ENCODE measurements around the gene TOM1. TPM values are rescaled to one million over a fixed set of nuclear protein-coding genes. Genes with fewer than 3 reads are reported as not detected.

The TOM1 gene
- total RNA-seq, 1 experiment from 2014 or later, result 49.1 TPM

- no TSS peak for BruUV-seq (replicated peaks)
- TF ChIP-seq CTCF (IDR thresholded peaks at IDR 0.05; ENCODE audit: unreplicated experiment), result no peak
- H3K27ac Mint-ChIP-seq (ENCODE audit: unreplicated experiment), result no peak overlapping the region
- CTCF ChIA-PET, result interaction anchor here (0.7 kb wide), 1 partner anchor 1585 kb away, joined by 4 read pairs; no protein-coding TSS in a partner anchor
- H3K4me3 Mint-ChIP-seq (ENCODE audit: low read depth, unreplicated experiment), result no peak overlapping the region
- no peaks in the 10 kb centered on the region for H3K9me3 Mint-ChIP-seq (ENCODE audit: low read depth, unreplicated experiment)
- peaks cover 34% of the 10 kb centered on the region for H3K36me3 Mint-ChIP-seq (ENCODE audit: insufficient read depth, unreplicated experiment)
- intact Hi-C loops (cut with micrococcal nuclease; ENCODE audit: unreplicated experiment), result no loop called here
- H3K4me1 Mint-ChIP-seq (ENCODE audit: low read depth, unreplicated experiment), result no peaks in the 10 kb centered on the region
- no peaks in the 10 kb centered on the region for H3K27me3 Mint-ChIP-seq (ENCODE audit: unreplicated experiment)
- DNase-seq, result no peak
These were observed 23.2 kb downstream of the TOM1 start for GRCh38 chr22:35322893-35323292.

- no peaks in the 10 kb centered on the region for H3K4me1 Mint-ChIP-seq (ENCODE audit: low read depth, unreplicated experiment)
- no peaks in the 10 kb centered on the region for H3K9me3 Mint-ChIP-seq (ENCODE audit: low read depth, unreplicated experiment)
- peaks cover 34% of the 10 kb centered on the region for H3K36me3 Mint-ChIP-seq (ENCODE audit: insufficient read depth, unreplicated experiment)
- H3K27me3 Mint-ChIP-seq (ENCODE audit: unreplicated experiment), result no peaks in the 10 kb centered on the region
- CTCF ChIA-PET, result interaction anchor here (0.7 kb wide), 1 partner anchor 1586 kb away, joined by 4 read pairs; no protein-coding TSS in a partner anchor
- no TSS peak for BruUV-seq (replicated peaks)
- intact Hi-C loops (cut with micrococcal nuclease; ENCODE audit: unreplicated experiment), result no loop called here
- no peak for DNase-seq
- H3K27ac Mint-ChIP-seq (ENCODE audit: unreplicated experiment), result no peak overlapping the region
- TF ChIP-seq CTCF (IDR thresholded peaks at IDR 0.05; ENCODE audit: unreplicated experiment), result no peak
- no peak overlapping the region for H3K4me3 Mint-ChIP-seq (ENCODE audit: low read depth, unreplicated experiment)
These were observed 23.6 kb downstream of the TOM1 start for GRCh38 chr22:35323305-35323704.

- peaks cover 40% of the 10 kb centered on the region for H3K36me3 Mint-ChIP-seq (ENCODE audit: insufficient read depth, unreplicated experiment)
- no peak for DNase-seq
- no peak for TF ChIP-seq CTCF (IDR thresholded peaks at IDR 0.05; ENCODE audit: unreplicated experiment)
- no peak overlapping the region for H3K27ac Mint-ChIP-seq (ENCODE audit: unreplicated experiment)
- intact Hi-C loops (cut with micrococcal nuclease; ENCODE audit: unreplicated experiment), result no loop called here
- no peak overlapping the region for H3K4me3 Mint-ChIP-seq (ENCODE audit: low read depth, unreplicated experiment)
- no peaks in the 10 kb centered on the region for H3K4me1 Mint-ChIP-seq (ENCODE audit: low read depth, unreplicated experiment)
- CTCF ChIA-PET, result interaction anchor here (0.7 to 0.9 kb wide), 2 partner anchors 26 to 57 kb away, joined by 6 to 8 read pairs; no protein-coding TSS in a partner anchor
- no TSS peak for BruUV-seq (replicated peaks)
- H3K27me3 Mint-ChIP-seq (ENCODE audit: unreplicated experiment), result no peaks in the 10 kb centered on the region
- H3K9me3 Mint-ChIP-seq (ENCODE audit: low read depth, unreplicated experiment), result no peaks in the 10 kb centered on the region
These were observed 24.4 kb downstream of the TOM1 start for GRCh38 chr22:35324067-35324466.

- no TSS peak for BruUV-seq (replicated peaks)
- Mint-ChIP-seq H3K36me3 (ENCODE audit: insufficient read depth, unreplicated experiment) (peaks cover 43% of the 10 kb centered on the region), H3K9me3 (ENCODE audit: low read depth, unreplicated experiment) (no peaks in the 10 kb centered on the region), H3K4me3 (ENCODE audit: low read depth, unreplicated experiment) (no peak overlapping the region), H3K27me3 (ENCODE audit: unreplicated experiment) (no peaks in the 10 kb centered on the region), H3K4me1 (ENCODE audit: low read depth, unreplicated experiment) (no peaks in the 10 kb centered on the region), H3K27ac (ENCODE audit: unreplicated experiment) (no peak overlapping the region)
- no peak for DNase-seq
- intact Hi-C loops (cut with micrococcal nuclease; ENCODE audit: unreplicated experiment), result no loop called here
- CTCF ChIA-PET, result interaction anchor here (0.7 to 0.9 kb wide), 3 partner anchors 12 to 56 kb away, joined by 4 to 8 read pairs (median 6); no protein-coding TSS in a partner anchor
- no peak for TF ChIP-seq CTCF (IDR thresholded peaks at IDR 0.05; ENCODE audit: unreplicated experiment)
These were observed 25.1 kb downstream of the TOM1 start for GRCh38 chr22:35324762-35325161.

All from Calu3 (cell line).